ENCODE data around the gene WNT6. TPM values are rescaled to one million over a fixed set of nuclear protein-coding genes. Genes with fewer than 3 reads are reported as not detected.
"Not testable (repeated sequence)": the region's sequence is repeated elsewhere in the genome, so short reads cannot be mapped to it uniquely, and the experiment has no call there.

WNT6 gene
- total RNA-seq, 2 donors from 2014 or later = 0.25 to 0.37 TPM

- TF ChIP-seq, protein P1, sequence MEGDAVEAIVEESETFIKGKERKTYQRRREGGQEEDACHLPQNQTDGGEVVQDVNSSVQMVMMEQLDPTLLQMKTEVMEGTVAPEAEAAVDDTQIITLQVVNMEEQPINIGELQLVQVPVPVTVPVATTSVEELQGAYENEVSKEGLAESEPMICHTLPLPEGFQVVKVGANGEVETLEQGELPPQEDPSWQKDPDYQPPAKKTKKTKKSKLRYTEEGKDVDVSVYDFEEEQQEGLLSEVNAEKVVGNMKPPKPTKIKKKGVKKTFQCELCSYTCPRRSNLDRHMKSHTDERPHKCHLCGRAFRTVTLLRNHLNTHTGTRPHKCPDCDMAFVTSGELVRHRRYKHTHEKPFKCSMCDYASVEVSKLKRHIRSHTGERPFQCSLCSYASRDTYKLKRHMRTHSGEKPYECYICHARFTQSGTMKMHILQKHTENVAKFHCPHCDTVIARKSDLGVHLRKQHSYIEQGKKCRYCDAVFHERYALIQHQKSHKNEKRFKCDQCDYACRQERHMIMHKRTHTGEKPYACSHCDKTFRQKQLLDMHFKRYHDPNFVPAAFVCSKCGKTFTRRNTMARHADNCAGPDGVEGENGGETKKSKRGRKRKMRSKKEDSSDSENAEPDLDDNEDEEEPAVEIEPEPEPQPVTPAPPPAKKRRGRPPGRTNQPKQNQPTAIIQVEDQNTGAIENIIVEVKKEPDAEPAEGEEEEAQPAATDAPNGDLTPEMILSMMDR (IDR thresholded peaks at IDR 0.05) = no peak
- Histone ChIP-seq H3K27ac (no peak overlapping the region), H3K4me3 (no peak overlapping the region), H3K9ac (ENCODE audit: low read depth in 2 of 2, low read length in 2 of 2) (no peak overlapping the region), H3K36me3 (no peaks in the 10 kb centered on the region), H3K4me1 (no peaks in the 10 kb centered on the region), H3K27me3 (no peaks in the 10 kb centered on the region), H3K9me3 (no peaks in the 10 kb centered on the region)
- DNase-seq = no peak
- intact Hi-C loops (cut with DNase I) = no loop called here
Observed at GRCh38 chr2:218834685-218835084, 24.9 kb upstream of the WNT6 start.

DNA sequence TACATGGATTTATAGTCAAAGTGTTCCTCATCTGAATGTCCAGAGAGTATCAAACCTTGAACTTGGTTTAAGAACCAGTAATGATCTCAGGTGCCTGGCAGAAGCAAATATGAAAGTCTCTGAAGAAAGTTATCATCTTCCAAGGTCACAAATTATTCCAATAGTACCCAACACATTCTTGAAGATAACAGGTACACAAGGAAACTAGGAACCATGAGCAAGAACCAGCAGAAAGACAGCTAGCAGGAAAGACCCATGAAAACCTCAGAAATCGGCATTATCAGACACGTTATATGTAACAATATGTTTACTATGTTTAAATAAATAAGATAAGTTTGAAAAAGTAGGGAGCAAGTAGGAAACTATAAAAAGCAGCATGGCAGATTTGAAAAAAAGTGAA is 22.1 kb upstream of the WNT6 start:
- no peak for DNase-seq
- Histone ChIP-seq H3K9me3 (no peaks in the 10 kb centered on the region), H3K9ac (ENCODE audit: low read depth in 2 of 2, low read length in 2 of 2) (no peak overlapping the region), H3K36me3 (no peaks in the 10 kb centered on the region), H3K4me1 (no peaks in the 10 kb centered on the region), H3K4me3 (no peak overlapping the region), H3K27me3 (no peaks in the 10 kb centered on the region), H3K27ac (no peak overlapping the region)
- TF ChIP-seq, protein P1 (IDR thresholded peaks at IDR 0.05) = no peak
- intact Hi-C loops (cut with DNase I) = no loop called here

DNA sequence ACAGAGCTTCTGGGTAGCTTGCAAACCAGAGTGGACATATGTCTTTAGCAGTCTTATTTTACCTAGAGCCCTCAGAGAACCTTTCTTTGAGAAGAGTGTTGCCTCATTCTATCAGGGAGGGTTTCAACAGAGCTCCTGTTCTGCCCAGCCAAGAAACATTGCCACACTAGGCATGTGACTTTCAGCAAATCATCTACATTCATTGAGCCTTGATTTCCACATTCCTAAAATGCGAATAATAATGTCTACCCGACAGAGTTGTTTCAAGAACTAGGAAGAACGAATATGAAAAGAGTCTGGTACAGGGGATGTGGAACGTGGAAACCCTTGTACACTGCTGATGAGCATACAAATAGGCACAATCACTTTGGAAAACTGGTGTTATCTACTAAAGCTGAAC is 20.2 kb upstream of the WNT6 start:
- no peak for DNase-seq
- Histone ChIP-seq H3K9me3 (no peaks in the 10 kb centered on the region), H3K27ac (no peak overlapping the region), H3K9ac (ENCODE audit: low read depth in 2 of 2, low read length in 2 of 2) (no peak overlapping the region), H3K4me3 (no peak overlapping the region), H3K4me1 (no peaks in the 10 kb centered on the region), H3K27me3 (no peaks in the 10 kb centered on the region), H3K36me3 (no peaks in the 10 kb centered on the region)
- intact Hi-C loops (cut with DNase I) = no loop called here
- TF ChIP-seq, protein P1 (IDR thresholded peaks at IDR 0.05) = no peak

- Histone ChIP-seq H3K4me1 (no peaks in the 10 kb centered on the region), H3K27ac (no peak overlapping the region), H3K9ac (ENCODE audit: low read depth in 2 of 2, low read length in 2 of 2) (no peak overlapping the region), H3K27me3 (no peaks in the 10 kb centered on the region), H3K4me3 (no peak overlapping the region), H3K36me3 (no peaks in the 10 kb centered on the region), H3K9me3 (no peaks in the 10 kb centered on the region)
- DNase-seq = no peak
- TF ChIP-seq, protein P1 (IDR thresholded peaks at IDR 0.05) = no peak
- intact Hi-C loops (cut with DNase I) = no loop called here
Observed at GRCh38 chr2:218839888-218840287, 19.7 kb upstream of the WNT6 start.

GRCh38 chr2:218844334-218844733 is 15.3 kb upstream of the WNT6 start:
- H3K4me3 ChIP-seq; H3K9me3 ChIP-seq; H3K27ac ChIP-seq; H3K4me1 ChIP-seq; DNase-seq; H3K27me3 ChIP-seq; H3K9ac ChIP-seq (ENCODE audit: low read depth in 2 of 2, low read length in 2 of 2); H3K36me3 ChIP-seq; intact Hi-C loops (cut with DNase I): not testable (repeated sequence)

- H3K9me3 ChIP-seq; H3K4me1 ChIP-seq; H3K36me3 ChIP-seq; H3K9ac ChIP-seq (ENCODE audit: low read depth in 2 of 2, low read length in 2 of 2); H3K27me3 ChIP-seq; DNase-seq; H3K4me3 ChIP-seq; H3K27ac ChIP-seq: not testable (repeated sequence)
- intact Hi-C loops (cut with DNase I) = loop anchor here (2.0 kb wide), 1 partner anchor 118 kb away; no protein-coding TSS in a partner anchor
Observed at GRCh38 chr2:218846963-218847362, 12.6 kb upstream of the WNT6 start.

- H3K9ac ChIP-seq (ENCODE audit: low read depth in 2 of 2, low read length in 2 of 2) = no peak overlapping the region
- H3K9me3 ChIP-seq = no peaks in the 10 kb centered on the region
- no peaks in the 10 kb centered on the region for H3K36me3 ChIP-seq
- peaks cover 7% of the 10 kb centered on the region for H3K27me3 ChIP-seq
- no peak for DNase-seq
- TF ChIP-seq, protein P1 (IDR thresholded peaks at IDR 0.05) = no peak
- no peak overlapping the region for H3K27ac ChIP-seq
- H3K4me3 ChIP-seq = no peak overlapping the region
- no peaks in the 10 kb centered on the region for H3K4me1 ChIP-seq
- intact Hi-C loops (cut with DNase I) = no loop called here
Observed at GRCh38 chr2:218849721-218850120, 9.9 kb upstream of the WNT6 start.
